RWPE1 (cell line): ENCODE results near the gene ARHGEF1.

ENCODE experiments used
- CTCF ChIA-PET: fragments of 350-600 bp; sonication (Branson Sonifier 250); formaldehyde crosslinking; extraction: SDS; loops from one replicate; lab custom pipeline; 2021; lab: Yijun Ruan, JAX
- POLR2A ChIA-PET: fragments of 400-600 bp; formaldehyde crosslinking; extraction: SDS; loops from one replicate; lab custom pipeline; 2020; ENCODE audit warnings: antibody characterized with exemption; ENCODE audit not compliant: low non-redundant PET; lab: Yijun Ruan, JAX
- DNase-seq: peaks from one replicate; pipeline ENCODE4 v3.0.0; 2012; ENCODE audit warnings: low spot score
- H3K27ac ChIP-seq: fragments of 450-650 bp; 2 replicates; pipeline ENCODE4 v1.5.1; 2017
- TF ChIP-seq, protein P1 (sequence below): fragments of 450-650 bp; conservative IDR thresholded peaks from 2 replicates; pipeline ENCODE4 v1.5.1; 2017; ENCODE audit warnings: low read depth, mild to moderate bottlenecking

Gene ARHGEF1

DNA sequence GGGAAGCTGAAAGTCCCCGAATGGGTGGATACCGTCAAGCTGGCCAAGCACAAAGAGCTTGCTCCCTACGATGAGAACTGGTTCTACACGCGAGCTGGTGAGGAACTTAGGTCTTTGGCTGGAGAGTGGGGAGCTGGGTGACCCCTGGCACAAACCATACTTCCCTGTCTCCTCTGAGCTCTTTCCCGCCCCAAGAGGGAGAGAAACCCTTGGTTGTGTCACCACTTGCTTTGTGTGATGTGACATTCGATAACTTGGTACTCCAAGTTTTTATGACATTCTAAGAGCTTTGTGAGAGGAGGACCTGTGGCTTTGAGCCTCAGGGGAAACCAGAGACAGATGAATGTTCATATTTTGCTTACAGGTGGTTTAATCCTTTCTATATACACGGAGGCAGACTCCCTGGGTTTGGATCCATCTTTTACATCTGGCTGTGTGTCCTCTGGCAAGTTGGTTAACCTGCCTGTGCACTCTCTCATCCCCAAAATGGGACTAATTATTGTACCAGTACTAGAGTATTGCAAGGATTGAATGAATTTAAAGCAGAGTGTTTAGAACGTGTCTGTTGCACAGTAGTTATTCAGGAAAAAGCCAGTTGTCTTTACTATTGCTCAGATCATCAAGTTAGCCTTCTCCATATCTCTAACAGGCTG lies 21.7 kb upstream of the ARHGEF1 start:
- TF ChIP-seq, protein P1, sequence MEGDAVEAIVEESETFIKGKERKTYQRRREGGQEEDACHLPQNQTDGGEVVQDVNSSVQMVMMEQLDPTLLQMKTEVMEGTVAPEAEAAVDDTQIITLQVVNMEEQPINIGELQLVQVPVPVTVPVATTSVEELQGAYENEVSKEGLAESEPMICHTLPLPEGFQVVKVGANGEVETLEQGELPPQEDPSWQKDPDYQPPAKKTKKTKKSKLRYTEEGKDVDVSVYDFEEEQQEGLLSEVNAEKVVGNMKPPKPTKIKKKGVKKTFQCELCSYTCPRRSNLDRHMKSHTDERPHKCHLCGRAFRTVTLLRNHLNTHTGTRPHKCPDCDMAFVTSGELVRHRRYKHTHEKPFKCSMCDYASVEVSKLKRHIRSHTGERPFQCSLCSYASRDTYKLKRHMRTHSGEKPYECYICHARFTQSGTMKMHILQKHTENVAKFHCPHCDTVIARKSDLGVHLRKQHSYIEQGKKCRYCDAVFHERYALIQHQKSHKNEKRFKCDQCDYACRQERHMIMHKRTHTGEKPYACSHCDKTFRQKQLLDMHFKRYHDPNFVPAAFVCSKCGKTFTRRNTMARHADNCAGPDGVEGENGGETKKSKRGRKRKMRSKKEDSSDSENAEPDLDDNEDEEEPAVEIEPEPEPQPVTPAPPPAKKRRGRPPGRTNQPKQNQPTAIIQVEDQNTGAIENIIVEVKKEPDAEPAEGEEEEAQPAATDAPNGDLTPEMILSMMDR = no peak
- no peak for DNase-seq
- ChIA-PET POLR2A (no interaction called here), CTCF (no interaction called here)
- H3K27ac ChIP-seq = peak overlapping the region; percentile 91

GRCh38 chr19:41861846-41862245 lies 21.1 kb upstream of the ARHGEF1 start:
- TF ChIP-seq, protein P1 = no peak
- H3K27ac ChIP-seq = peak overlapping the region; percentile 64
- ChIA-PET CTCF (no interaction called here), POLR2A (no interaction called here)
- DNase-seq = no peak

GRCh38 chr19:41862445-41862986 lies 20.5 kb upstream of the ARHGEF1 start:
- TF ChIP-seq, protein P1 = no peak
- H3K27ac ChIP-seq = peak overlapping the region; percentile 64
- POLR2A ChIA-PET = no interaction called here

DNA sequence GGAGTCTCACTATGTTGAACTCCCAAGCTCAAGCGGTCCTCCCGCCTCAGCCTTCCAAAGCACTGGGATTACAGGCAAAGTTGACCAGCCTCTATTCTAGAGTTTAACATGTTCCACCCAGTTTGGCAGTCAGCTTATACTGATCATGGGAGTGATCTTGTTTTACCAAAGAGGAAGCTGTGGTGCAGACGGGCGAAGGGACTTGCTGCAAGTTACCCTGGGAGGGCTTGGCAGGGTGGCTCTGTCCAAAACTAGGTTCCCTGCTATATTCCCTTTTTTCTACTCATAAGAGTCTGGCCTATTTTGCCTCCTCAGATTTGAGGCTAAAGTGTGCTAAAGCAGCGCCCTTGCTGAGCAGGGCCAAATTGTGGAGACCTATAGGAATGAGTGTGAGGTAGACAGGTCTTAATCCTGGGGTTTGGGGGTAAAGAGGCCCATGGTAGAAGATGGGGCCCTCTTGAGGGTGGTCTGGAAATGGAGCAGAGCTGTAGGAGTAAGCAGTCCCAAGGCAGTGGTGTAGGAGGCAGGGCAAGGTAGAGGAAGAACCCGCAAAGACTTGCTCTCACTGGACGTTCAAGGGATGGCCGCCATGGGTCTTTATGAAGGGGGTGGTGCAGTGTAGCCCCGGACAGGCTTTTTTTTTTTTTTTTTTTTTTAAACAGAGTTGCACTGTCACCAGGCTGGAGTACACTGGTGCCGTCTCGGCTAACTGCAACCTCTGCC lies 19.6 kb upstream of the ARHGEF1 start:
- H3K27ac ChIP-seq = peak overlapping the region; percentile 64
- POLR2A ChIA-PET = interaction anchor here (0.5 kb wide), 1 partner anchor 20 kb away, joined by 3 read pairs; no protein-coding TSS in a partner anchor
- CTCF ChIA-PET = interaction anchor here (1.1 to 1.8 kb wide), 2 partner anchors 10 to 27 kb away, joined by 3 to 7 read pairs; no protein-coding TSS in a partner anchor
- TF ChIP-seq, protein P1 = no peak
- no peak for DNase-seq

More at GRCh38 chr19:41862445-41862986, 20.5 kb upstream of the ARHGEF1 start:
- DNase-seq = no peak
- CTCF ChIA-PET = interaction anchor here (1.1 to 1.8 kb wide), 2 partner anchors 11 to 27 kb away, joined by 3 to 7 read pairs; no protein-coding TSS in a partner anchor

GRCh38 chr19:41864374-41864773 lies 18.6 kb upstream of the ARHGEF1 start:
- ChIA-PET POLR2A (interaction anchor here (0.8 kb wide), 1 partner anchor 20 kb away, joined by 4 read pairs; no protein-coding TSS in a partner anchor), CTCF (interaction anchor here (1.8 kb wide), 1 partner anchor 9 kb away, joined by 7 read pairs; no protein-coding TSS in a partner anchor)
- TF ChIP-seq, protein P1 = no peak
- DNase-seq = no peak
- peak overlapping the region; percentile 64 for H3K27ac ChIP-seq

DNA sequence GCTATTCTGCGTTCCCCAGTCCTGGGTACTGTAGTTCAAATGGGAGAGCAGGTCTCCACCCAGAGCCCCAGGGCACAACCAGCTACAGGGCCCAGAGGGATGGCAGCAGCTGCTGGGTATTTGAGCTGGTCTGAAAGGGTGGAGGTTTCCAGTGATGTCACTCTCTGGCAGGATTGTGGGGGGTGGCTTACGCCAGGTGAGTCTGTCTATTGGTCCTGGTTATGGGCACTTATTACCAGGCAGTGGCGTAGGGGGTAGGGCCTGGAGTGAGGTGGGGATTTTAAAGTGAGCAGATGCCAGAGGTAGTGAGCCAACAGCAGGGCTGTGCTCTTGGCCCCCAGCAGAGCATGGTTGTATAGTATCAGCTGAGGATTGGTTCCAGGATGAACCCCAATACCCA lies 16.7 kb upstream of the ARHGEF1 start:
- CTCF ChIA-PET = interaction anchor here (0.6 to 0.7 kb wide), 2 partner anchors 9 to 1057 kb away, joined by 4 read pairs; no protein-coding TSS in a partner anchor
- POLR2A ChIA-PET = no interaction called here
- H3K27ac ChIP-seq = peak overlapping the region; percentile 64
- TF ChIP-seq, protein P1 = no peak
- no peak for DNase-seq
